HPDE6-E6E7 (cell line): ENCODE data around the gene BEND2.
A peak's percentile ranks its signal among the peaks of the same experiment; 100 is the strongest.
"Not testable (repeated sequence)": the region's sequence is repeated elsewhere in the genome, so short reads cannot be mapped to it uniquely, and the experiment has no call there.

Source experiments
- DNase-seq: peaks from one replicate; pipeline ENCODE4 v3.0.0; 2011; ENCODE audit warnings: missing footprints; ENCODE audit errors: extremely low spot score

BEND2 gene

DNA sequence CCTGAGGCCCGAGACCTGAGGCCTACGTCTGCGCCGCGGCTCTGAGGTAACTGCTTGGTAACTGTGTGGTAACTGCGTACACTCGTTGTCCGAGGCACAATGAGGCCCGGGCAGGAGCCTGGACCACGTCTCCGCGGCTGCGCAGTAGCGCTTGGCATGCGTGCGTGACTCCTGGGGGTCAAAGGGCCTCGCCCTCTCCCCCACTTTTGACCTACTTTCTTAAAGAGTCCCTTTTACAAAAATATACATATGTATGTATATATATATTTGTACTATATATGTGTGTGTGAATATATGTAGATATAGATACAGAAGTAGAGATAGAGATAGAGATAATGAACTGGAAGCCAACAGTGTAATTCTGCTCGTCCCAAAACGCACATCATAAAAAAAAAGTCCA, at the start of gene BEND2:
Gene BEND2, minus strand, starts transcription at position 101 of the 400 bp plus-strand sequence. CDS start 136 bp downstream, outside the sequence.
- DNase-seq: no peak

DNA sequence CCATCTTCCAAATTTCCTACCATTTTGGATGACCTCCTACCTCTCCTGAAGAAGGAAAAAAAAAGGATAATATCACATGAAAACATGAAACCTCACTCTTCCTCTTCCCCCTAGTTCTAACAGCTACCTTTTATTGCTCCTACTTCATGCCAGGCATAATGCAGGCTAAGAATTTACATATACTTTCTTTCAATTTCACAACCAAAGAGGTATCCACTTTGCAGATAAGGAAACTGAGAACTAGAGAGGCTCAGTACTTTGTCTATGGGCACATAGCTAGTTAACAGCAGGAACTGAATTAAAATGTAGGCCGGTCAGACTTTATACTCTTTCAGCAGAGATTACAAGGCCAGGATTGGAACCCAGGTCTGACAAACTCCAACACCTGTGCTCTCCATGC, 34.4 kb upstream of the BEND2 start:
- no peak for DNase-seq

DNA sequence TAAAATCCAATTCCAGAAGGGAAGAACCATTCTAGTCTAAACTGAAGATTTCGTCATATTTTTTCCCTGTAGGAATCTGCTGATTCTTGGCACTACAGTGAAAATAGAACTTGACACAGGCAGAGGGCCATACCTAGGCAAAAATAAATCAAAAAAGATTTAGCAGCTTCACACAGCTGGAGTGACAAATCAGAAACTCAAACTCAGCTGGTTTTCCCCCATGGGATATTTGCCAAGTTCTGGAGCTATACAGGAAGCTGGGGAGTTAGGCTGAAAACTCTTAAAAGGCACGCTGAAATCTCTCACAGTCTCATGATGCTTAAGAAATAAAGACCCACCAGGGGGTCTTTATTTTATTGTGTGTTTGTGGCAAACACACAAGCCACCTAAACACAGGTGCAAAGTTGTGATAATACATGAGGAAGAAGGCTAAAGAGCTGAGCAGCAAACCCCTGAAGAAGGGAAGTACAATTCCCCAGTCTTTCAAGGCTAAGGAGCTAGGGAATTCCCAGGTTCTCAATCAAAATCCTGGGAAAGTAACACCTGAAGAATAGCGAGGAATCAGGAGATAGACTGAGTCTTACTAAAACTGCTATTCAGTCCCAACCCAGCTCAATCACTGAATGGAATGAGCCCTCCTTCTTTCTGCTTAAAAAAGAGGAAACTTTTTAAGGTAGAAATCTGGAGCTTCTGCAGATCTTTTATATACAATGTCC, 32.1 kb upstream of the BEND2 start:
- DNase-seq: no peak

DNA sequence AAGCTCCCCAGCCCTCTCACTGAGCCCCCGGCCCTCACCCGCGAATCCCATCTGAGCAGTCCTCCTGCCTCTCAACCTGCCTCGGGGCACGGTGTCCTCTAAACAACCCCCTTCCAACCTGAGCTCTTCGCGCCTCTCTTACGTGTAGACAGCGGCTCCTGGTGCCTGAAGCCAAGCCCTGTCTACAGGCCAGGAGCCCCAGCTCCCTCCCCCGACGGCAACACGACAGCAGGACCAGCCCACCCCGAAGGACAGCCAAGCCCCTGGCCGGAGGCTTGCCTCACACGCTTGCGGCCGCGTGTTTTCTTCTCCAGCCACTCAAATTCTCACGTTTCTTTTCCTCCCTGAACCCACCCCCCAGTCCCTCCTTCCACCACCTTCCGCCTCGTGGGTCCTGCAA, 9.0 kb upstream of the BEND2 start:
- DNase-seq: not testable (repeated sequence)

DNA sequence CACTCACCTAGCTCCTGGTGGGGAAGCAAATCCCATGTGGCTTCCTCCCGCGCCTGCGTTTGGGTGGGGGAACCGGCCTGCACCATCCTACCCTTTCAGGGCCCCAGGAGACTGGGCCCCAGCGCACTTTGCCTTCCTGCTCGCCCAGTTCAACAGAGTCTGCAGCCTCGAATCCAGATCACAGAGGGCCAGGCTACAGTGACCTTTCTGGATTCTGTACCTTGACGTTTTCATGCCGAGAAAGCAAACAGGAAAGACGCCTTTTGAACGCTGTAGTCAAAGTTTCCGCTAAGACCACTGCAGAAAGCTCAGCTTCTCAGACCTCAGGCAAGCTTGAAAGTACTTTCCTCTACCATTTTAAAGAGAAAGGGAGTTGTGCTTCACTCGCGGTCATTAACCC, 7.4 kb upstream of the BEND2 start:
- DNase-seq: no peak

DNA sequence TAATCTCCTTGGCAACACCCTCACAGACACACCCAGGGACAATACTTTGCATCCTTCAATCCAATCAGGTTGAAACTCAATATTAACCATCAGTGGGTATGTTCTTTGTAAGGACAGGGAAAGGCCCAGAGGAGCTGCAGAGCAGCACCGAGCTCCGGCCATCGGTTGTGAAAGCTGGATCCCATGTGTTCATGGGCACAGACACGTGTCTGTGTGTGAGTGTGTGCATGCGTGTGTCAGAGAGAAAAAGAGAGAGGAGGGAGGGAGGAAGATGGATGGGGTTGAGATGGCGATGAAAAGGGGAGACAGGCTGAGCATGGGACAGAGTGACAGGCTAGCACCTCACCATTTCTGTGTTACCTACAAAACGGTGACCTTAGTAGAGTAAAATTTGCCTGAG, 6.8 kb upstream of the BEND2 start:
- no peak for DNase-seq

DNA sequence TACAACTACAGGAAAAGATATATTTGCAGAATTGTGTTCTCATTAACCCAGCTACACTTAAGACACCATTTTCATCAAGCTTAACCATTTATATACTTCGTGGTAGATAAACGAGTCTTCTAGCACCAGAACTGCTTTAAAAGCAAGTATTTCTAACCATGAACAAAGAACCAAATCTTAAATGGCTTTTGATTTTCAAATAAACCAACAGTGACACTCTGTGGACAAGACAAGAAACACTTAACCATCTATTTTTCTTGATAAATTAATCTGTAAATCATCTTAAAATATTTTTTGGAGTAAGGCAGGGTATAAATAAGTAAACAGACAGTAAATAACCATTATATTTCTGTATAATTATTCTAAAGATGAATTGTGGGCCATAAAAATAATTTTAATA, 10.2 kb downstream of the BEND2 start:
- DNase-seq: no peak

DNA sequence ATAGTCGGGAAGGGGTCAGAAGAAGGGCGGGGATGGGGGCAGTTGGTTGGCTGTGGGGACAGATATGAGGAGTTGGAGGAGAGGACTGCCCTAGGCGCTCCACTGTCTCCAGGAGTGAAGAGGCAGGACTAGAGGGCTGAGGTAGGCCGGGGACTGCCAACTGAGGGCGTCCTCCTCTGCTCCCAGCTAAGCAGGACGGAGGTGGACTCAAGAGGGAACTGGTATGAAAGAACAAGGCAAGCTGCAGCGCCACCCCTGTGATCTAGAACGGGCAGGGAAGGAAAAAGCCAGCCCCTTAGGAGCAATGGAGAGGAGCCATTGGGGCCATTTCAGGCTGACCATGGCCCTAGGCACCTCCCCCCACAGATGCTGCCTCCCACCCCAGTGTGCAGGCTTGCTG, 14.0 kb downstream of the BEND2 start:
- no peak for DNase-seq

DNA sequence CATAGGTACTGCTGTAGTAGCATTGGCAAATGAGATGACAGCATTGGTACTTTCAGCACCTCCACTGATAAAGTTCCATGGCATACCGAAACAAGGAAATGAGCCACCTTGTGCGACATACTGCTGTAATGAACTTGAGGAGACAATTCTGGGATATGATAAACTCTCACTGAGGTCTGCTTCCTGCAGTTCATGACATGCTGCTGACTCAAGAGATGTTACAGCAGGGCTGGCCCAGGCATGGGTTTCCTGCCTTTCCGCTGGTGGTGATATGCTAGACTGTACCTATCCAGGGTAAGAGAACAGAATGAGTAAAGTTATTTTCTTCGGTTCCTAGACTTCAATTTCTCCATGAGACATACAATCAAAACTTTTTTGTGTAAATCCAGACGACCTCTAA, 17.1 kb downstream of the BEND2 start:
- DNase-seq: no peak

DNA sequence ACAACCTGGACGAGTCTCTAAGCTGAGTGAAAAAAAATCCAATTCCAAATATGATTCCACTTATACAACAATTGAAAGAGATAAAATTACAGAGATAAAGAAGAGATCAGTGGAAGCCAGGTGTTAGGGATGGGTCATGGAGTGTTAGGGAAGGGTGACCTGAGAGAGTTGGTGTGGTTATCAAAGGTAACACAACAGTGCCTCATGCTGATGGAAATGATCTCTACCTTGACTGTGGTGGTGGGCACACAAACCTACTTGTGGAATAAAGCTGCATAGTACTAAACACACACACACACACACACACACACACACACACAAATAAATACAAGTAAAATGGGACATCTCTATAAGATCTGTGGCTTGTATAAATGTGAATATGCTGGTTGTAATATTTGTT, 26.0 kb downstream of the BEND2 start:
- DNase-seq: no peak

DNA sequence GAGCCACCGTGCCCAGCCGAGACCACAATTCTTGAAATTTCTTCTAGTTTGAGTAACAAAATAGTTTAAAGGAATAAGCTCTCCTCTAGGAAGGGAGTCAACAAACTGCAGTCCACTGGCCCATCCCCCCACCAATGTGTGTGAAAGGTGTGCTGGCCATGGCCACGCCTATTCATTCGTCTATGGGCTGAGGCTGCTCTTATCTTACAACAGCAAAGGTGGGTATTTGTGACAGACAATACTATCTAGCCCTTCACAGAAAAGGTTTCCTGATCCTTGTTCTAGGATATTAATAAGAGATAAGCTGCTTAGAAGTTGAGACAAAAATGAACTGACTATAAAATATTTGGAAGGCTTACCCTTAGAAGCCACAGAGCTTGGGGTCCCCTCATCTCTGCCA, 41.2 kb downstream of the BEND2 start:
- no peak for DNase-seq

DNA sequence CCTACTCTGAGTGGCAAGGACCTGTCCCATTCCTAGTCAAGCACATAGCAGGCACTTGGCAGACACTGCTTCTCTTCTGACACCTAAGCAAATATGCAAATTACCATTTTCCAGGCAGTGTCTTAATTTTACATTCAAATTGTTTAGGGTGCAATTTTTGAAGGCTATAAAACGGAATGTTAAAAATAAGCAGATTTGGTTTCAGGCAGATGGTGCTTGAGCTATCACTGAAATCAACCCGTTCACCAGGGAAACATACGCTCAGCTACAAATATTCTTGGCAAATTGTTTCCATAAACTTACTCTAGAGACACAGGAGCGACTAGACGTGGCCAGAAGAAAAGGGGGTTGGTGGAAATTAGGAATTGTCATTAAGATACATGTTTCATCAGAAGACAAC, 45.7 kb downstream of the BEND2 start:
- no peak for DNase-seq

DNA sequence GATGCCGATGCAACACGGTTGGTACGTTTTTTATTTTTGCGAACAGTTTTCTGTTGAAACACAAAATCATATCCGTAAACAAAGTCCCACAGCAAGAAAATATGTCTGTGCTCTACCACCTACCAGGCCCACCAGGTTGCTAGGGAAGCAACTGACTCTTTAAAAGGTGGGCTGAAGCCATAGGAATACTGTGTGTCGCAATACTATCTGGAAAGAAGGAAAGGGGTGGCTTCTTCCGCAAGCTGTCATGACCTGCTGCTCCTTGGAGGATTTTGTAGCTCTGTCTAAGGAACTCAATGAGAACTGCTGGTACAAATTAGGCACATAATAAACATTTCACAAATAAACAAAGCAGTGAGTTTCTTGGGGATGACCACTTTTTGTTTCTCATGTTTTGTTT, 46.5 kb downstream of the BEND2 start:
- DNase-seq: no peak

DNA sequence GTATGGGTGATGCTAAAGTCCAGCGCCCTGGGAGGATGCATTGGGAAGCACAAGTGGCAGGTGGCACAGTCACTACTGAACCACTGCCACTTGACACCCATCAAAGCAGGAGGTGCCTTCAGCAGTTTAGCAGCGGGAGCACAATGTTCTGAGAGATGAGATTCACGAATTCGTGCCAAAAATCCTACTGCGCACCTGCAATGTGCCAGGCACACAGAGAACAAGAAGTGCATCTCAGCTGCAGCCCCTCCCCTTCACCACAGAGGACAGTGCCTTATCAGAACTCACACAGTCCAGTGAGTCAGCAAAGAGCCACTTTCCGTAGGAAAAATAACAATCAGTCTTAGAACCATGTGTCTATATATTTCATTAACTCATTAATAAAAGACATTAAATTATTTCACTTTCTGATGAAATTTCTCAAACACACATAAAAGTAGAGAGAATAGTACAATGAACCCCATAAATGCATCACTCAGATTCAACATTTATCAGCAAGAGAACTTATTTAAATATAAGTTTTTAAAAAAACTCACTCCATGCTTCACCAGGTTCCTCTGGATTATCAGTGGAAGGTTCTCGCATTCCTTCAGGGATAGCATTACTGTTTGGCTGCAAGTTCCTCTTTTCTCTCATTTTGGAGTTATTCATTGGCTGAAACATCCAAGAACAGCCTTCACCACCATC, 47.0 kb downstream of the BEND2 start:
- DNase-seq: no peak

DNA sequence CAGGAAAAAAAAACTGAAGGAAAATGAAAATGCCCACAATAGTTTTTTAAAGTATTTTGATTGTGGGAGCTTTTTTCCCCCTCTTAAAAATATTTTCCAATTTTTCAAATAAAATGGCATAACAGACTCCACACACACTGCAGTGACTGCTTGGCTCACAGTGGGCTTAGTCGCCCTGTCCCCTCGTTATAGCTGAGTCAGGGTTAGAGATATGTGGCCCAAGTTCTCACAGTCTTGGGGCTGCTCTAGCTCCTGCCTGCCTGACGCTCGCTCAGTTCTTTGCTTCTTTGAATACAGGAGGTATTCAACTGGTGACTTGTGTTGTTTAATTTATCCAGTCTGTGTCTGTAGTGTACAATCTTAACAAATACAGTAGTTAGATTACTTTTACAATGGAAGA, 47.7 kb downstream of the BEND2 start:
- no peak for DNase-seq

DNA sequence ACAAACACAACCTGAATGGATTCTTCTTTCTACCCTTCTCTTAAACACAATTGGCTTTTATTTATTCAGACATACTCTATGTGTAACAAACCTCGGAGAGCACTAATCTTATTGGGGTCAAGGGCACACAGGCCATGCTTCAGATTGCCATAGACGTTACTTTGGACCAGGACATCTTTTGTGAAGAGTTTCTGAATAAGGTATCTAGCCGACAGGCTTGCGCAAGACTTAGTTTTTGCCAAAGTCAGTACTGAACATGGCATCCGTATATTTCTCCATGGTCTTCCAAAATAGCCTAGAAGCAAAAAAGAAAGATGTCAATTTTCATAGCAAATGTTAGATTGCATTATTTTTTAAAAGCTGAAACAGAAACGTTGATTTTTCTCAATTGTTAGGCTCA, 49.8 kb downstream of the BEND2 start:
- no peak for DNase-seq

DNA sequence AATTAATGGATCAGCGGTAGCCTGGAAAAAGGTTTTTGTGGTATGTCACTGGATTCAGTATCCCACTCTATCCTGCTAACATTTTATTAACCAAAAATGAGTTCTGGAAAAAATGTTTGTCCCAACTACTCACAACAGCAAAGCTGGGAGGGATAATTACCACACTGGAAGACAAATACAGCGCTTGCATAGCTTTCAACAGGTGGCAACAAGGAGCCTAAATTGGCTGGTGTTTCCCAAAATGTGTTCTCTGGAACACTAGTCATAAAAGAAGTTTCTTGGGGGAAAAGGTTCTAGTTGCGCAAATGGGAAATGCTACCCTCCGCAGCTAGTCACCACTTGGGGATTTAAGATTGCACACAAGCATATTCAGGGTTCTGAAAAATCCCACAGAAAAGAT, 54.6 kb downstream of the BEND2 start:
- no peak for DNase-seq

DNA sequence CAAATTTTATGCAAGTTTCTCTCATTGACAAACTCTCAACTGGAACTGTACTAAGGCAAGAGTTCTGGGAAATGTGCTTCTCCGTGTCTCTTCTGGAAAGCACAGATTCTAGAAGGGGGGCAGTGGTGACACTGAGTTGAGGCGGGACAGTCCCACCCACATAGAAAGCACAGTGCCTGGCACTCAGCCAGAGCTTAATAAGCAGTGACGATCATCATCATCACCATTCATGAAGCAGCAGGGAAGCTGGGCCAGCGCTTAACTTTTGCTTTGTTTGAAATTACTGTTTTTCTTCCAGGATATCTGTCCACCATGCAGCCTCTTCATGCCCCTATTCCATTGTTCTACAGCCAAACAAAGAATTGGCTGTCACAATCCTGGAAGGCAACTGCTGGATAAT, 60.3 kb downstream of the BEND2 start:
- DNase-seq: no peak

DNA sequence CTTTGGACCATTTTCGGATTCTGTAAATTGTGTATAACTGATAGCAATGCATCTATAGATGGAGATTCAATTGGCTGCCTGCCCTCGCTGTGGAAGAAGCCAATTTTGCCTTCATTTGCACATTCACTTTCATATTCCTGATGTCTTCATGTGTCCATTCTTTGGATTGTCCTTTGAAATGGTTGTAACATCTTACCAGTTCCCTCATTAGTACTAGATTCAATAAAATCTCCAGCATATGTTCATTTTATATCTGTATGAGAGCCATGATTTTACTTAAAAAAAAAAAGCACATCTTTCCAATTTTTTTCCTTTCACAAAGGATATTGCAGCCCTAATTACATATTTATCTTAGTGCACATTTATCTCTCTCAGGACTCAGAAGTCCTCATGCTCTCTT, 61.7 kb downstream of the BEND2 start:
- DNase-seq: no peak

DNA sequence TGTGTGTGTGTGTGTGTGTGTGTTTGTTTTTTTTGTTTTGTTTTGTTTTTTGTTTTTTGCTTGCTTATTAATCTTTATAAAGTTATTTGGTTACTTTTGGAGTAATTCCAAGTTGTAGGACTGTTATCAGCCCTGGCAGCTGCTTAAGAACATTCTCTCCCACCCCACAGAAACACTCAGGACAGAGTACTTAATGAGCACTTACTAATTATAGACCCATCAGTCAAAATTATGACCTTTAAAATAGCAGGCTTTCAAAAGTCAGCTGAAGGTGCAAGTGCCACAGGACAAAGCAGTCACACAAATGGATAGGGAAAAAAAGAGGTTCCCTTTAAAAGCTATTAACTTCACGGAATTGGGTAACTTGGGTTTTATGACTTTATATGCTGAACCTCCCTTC, 69.0 kb downstream of the BEND2 start:
- DNase-seq: no peak

DNA sequence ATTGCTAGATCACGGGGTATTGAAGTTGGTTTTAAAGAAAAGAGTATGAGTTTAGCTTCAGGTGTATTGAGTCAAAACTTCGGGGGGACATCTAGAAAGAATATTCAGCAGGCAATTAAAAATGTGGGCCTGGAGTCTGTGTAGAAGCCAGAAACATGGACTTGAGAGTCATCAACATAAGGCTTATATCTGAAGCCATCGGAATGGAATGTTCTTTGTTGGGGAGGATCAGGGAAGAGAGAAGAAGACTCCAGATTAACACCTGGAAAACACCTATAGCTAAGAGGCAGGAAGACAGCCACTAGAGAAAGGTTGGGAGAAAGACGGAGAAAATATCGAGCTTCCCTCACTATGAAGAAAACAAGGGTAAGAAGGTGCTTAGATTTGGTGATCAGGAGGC, 69.5 kb downstream of the BEND2 start:
- no peak for DNase-seq

DNA sequence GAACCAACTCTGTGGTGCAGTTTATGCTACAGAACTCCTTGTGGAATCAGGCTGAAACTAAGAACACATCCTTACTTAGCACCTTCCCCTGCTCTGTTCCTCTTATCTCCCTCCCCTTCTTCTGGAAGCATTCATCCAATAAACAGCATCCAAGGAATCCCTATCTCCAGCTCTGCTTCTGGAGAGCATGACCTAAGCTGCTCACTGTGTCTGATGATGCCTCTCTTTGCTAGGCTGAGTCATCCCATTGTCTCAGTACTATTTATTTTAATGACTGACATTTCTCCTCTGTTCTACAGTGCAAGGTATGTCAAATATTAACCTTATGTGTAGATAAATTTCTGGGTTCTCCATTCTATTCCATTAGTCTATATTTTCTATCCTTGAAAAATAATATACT, 71.2 kb downstream of the BEND2 start:
- no peak for DNase-seq

DNA sequence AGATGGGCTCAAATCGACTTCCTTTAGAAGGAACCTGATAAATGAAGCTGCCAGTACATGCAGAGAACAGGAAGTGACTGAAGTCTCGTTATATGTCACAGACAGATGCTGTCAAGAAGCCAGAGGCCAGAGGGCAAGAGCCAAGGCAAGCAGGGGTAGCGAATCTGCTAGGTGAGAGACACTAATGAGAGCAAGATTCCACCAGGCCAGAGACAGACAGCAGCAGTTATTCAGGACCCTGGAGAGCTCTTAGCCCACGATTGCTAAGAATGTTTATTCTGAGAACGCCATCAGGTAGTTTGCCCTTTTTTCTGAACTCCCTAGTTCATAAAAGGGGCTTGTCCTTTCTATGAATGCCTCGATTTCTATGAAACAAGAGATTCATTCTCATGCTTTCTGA, 73.7 kb downstream of the BEND2 start:
- DNase-seq: peak; percentile 8

DNA sequence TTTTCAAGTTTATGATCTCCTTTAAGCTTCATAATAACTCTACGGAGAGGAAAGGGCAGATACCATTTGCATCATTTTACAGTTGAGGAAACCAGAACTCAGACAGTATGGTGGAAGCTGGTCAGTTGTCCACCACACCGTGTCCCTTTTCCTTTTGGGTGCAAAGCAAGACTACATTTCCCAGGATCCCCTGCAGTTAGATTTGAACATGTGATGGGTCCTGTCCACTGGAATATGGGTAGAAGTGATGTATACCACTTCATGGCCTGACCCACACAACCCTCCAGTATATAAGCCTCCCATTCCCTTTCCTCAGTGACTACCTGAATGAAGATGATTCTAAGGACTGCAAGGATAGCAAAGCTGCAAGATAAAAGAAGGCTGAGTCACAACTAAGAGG, 74.7 kb downstream of the BEND2 start:
- no peak for DNase-seq
